Activated naive CD4-positive, alpha-beta T cell treated with anti-CD3 and anti-CD28 coated beads, Interleukin-2, amount 50 U/mL, for 24 hours (primary cell): ENCODE results near the gene CRYBA2.
A peak's percentile ranks its signal among the peaks of the same experiment; 100 is the strongest.

ENCODE experiments used
- H3K27ac Mint-ChIP-seq: one replicate; pipeline ENCODE4 v1.8.0; 2021; ENCODE audit warnings: mild to moderate bottlenecking, mixed read lengths
- H3K27me3 Mint-ChIP-seq: one replicate; pipeline ENCODE4 v1.8.0; 2021; ENCODE audit warnings: mixed read lengths
- H3K36me3 Mint-ChIP-seq: one replicate; pipeline ENCODE4 v1.8.0; 2021; ENCODE audit warnings: mixed read lengths
- H3K4me1 Mint-ChIP-seq: one replicate; pipeline ENCODE4 v1.8.0; 2021; ENCODE audit warnings: mixed read lengths
- H3K4me3 Mint-ChIP-seq: one replicate; pipeline ENCODE4 v1.8.0; 2021; ENCODE audit warnings: mild to moderate bottlenecking, mixed read lengths
- H3K9me3 Mint-ChIP-seq: one replicate; pipeline ENCODE4 v1.8.0; 2021; ENCODE audit warnings: mixed read lengths

CRYBA2 gene

DNA sequence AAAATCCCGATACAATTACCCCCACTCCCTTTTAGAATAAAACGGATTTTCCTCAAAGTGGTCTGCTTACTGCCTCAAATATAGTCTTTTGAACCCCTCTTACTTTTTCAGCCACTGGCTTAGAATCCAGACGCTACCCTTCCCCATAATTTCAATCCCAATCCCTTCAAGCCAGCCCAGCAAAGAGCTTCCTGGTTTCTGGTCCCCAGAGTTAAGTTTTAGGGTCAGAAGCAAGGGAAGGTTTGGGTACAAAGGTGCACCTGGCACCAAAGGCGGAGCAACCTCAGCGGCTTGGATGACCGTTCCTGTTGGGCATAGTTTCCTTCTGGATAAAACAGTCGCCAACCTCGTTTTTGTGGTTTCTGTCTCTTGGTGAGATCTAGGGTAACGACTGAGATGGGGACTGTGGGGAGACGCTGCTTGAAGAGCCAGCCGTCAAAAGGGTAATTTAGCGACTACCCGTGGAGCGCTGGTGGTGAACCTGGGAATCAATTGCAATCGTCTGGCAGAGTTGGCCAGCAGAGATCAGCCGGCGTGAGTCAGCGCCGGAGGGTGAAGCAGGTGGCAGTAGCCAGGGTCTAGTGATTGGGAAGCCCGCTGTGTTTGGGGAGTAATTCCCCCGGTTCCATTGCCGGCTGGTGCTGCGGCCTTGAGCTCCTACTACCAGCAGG is 9.8 kb downstream of the CRYBA2 start:
- Mint-ChIP-seq H3K27ac (no peak overlapping the region), H3K27me3 (peaks cover 45% of the 10 kb centered on the region), H3K4me1 (peaks cover 32% of the 10 kb centered on the region), H3K9me3 (no peaks in the 10 kb centered on the region), H3K36me3 (no peaks in the 10 kb centered on the region), H3K4me3 (peak overlapping the region; percentile 26)

- H3K4me1 Mint-ChIP-seq = peaks cover 32% of the 10 kb centered on the region
- H3K4me3 Mint-ChIP-seq = peak overlapping the region; percentile 69
- H3K9me3 Mint-ChIP-seq = no peaks in the 10 kb centered on the region
- H3K27me3 Mint-ChIP-seq = peaks cover 46% of the 10 kb centered on the region
- H3K27ac Mint-ChIP-seq = no peak overlapping the region
- no peaks in the 10 kb centered on the region for H3K36me3 Mint-ChIP-seq
These were observed 10.5 kb downstream of the CRYBA2 start for GRCh38 chr2:218982586-218983262.

DNA sequence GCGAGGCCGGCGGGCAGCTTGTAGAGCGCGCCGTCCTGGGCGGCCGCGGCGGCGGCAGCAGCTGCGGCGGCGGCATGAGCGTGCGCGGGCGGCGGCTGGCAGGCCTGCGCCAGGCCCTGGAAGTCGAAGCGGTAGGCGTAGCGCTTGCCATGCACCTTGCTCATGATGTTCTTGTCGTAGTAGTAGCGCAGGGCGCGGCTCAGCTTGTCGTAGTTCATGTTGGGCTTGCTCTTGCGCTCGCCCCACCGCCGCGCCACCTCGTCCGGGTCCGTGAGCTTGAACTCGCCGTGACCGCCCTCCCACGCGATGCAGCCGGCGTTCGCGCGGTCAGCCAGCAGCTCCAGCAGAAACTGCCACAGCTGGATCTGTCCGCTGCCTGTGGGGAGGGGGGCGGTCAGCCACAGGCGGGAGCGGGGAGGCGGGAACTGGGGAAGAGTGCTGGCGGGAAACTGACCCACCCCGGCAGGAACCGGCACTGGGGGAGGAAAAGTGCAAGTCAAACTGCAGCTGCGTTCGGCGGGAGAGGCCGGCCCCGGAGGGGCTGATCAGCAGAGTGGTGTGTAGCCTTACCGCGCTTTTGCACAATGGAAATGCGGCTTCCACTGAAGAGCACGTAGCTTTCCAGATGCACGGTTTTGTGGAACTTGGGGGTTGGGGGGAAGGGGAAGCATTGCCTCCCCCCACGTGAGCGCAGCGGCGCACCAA is 11.2 kb downstream of the CRYBA2 start:
- Mint-ChIP-seq H3K36me3 (no peaks in the 10 kb centered on the region), H3K9me3 (no peaks in the 10 kb centered on the region), H3K4me3 (peak overlapping the region; percentile 69), H3K27ac (no peak overlapping the region), H3K27me3 (peaks cover 42% of the 10 kb centered on the region), H3K4me1 (peaks cover 32% of the 10 kb centered on the region)

GRCh38 chr2:218981390-218981880 is 11.8 kb downstream of the CRYBA2 start:
- H3K4me3 Mint-ChIP-seq = peak overlapping the region; percentile 89
- no peak overlapping the region for H3K27ac Mint-ChIP-seq
- H3K27me3 Mint-ChIP-seq = peaks cover 38% of the 10 kb centered on the region
- peaks cover 32% of the 10 kb centered on the region for H3K4me1 Mint-ChIP-seq
- no peaks in the 10 kb centered on the region for H3K9me3 Mint-ChIP-seq
- no peaks in the 10 kb centered on the region for H3K36me3 Mint-ChIP-seq

- Mint-ChIP-seq H3K4me3 (peak overlapping the region; percentile 89), H3K27me3 (peaks cover 36% of the 10 kb centered on the region), H3K27ac (no peak overlapping the region), H3K4me1 (peaks cover 32% of the 10 kb centered on the region), H3K36me3 (no peaks in the 10 kb centered on the region), H3K9me3 (no peaks in the 10 kb centered on the region)
These were observed 12.4 kb downstream of the CRYBA2 start for GRCh38 chr2:218980735-218981389.

GRCh38 chr2:218979846-218980734 is 13.1 kb downstream of the CRYBA2 start:
- Mint-ChIP-seq H3K4me1 (peaks cover 32% of the 10 kb centered on the region), H3K9me3 (no peaks in the 10 kb centered on the region), H3K27me3 (peaks cover 36% of the 10 kb centered on the region), H3K4me3 (peak overlapping the region; percentile 84), H3K27ac (no peak overlapping the region), H3K36me3 (no peaks in the 10 kb centered on the region)

GRCh38 chr2:218975060-218975777 is 18.0 kb downstream of the CRYBA2 start:
- no peaks in the 10 kb centered on the region for H3K36me3 Mint-ChIP-seq
- peaks cover 8% of the 10 kb centered on the region for H3K4me1 Mint-ChIP-seq
- no peak overlapping the region for H3K4me3 Mint-ChIP-seq
- peaks cover 5% of the 10 kb centered on the region for H3K9me3 Mint-ChIP-seq
- H3K27me3 Mint-ChIP-seq = peaks cover 50% of the 10 kb centered on the region
- no peak overlapping the region for H3K27ac Mint-ChIP-seq

- Mint-ChIP-seq H3K27me3 (peaks cover 52% of the 10 kb centered on the region), H3K27ac (no peak overlapping the region), H3K9me3 (peaks cover 11% of the 10 kb centered on the region), H3K36me3 (no peaks in the 10 kb centered on the region), H3K4me3 (no peak overlapping the region), H3K4me1 (no peaks in the 10 kb centered on the region)
These were observed 22.3 kb downstream of the CRYBA2 start for GRCh38 chr2:218970894-218971293.

DNA sequence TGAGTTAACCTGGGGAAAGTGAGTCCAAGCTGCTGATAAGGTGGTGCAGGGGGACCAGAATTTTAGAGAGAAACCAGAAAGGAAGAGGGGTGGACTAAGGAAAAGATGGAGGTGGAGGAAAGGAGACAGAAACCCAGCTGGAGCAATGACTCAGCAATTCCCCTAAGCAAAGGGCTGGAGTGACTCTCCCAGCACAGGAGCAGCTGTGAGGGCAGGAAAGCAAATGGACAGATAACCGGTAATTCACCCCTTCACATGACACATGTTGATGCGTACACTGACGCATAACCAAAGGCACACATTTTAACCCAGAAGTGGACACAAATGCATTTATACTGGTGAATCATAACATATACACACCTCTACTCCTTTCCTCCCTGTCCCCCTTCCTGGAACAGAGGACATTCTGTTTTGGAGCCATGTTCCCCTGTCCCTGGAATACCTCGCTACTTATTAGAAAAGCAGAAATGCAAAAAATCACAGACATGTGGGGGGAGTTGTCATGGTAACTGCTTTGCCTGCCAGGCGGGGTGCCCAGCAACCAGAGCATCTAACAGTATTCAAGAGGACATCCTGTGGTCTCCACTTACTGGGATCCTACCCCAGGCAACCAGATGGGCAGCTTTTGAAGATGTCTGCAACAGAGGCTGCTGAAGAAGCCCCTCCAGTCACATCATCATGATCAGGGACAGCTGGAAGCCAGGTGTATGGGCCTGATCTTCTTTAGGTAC is 29.0 kb downstream of the CRYBA2 start:
- Mint-ChIP-seq H3K4me1 (peaks cover 10% of the 10 kb centered on the region), H3K27me3 (peaks cover 51% of the 10 kb centered on the region), H3K9me3 (no peaks in the 10 kb centered on the region), H3K27ac (no peak overlapping the region), H3K36me3 (peaks cover 1% of the 10 kb centered on the region), H3K4me3 (no peak overlapping the region)

- Mint-ChIP-seq H3K27me3 (peaks cover 53% of the 10 kb centered on the region), H3K4me1 (peaks cover 13% of the 10 kb centered on the region), H3K27ac (no peak overlapping the region), H3K36me3 (peaks cover 1% of the 10 kb centered on the region), H3K4me3 (no peak overlapping the region), H3K9me3 (no peaks in the 10 kb centered on the region)
These were observed 29.6 kb downstream of the CRYBA2 start for GRCh38 chr2:218963601-218964000.

- Mint-ChIP-seq H3K27ac (no peak overlapping the region), H3K36me3 (peaks cover 1% of the 10 kb centered on the region), H3K27me3 (peaks cover 57% of the 10 kb centered on the region), H3K9me3 (no peaks in the 10 kb centered on the region), H3K4me1 (peaks cover 13% of the 10 kb centered on the region), H3K4me3 (no peak overlapping the region)
These were observed 30.2 kb downstream of the CRYBA2 start for GRCh38 chr2:218962859-218963492.

DNA sequence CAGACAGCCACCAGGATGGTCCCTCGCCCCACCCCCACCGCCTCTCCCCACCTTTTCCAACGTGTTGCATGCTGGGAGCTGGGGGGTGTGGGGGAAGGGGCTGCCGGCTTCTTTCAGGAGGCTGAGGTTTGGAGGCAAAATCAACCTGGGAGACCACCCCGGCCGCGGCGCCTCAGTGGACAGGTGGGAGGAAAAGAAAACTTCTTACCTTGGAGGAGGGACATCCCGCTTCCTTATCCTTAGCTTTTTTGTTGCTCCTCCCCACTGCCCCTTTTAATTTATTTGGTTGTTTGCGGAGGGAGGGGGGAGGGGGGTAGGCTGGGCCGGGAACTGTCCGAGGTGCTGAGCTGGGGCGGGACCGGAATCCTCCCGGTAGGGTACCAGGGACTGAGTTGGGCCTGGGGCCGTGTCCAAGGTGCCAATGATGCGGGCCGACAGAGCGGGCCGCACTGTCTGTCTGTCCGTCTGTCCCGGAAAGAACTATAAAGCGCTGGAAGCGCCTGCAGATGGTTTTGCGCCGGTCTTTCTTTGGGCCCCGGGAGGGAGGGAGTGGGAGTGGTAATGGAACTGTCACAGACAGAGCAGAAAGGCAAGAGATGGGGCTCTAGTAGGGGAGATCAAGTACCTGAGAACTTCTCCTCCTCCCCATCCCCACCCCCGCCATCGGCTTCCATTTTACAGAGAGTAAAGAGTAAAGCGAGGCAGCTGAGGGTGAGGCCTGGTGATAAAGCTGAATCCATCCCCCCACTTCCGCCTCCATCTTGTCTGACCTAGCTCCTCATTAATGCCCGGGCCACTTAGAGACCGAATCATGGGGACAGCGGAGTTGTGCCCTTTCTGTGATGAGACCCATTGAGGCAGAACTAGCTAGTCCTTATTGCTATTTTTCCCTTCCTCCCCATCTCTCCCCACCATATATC is 31.3 kb downstream of the CRYBA2 start:
- Mint-ChIP-seq H3K4me3 (no peak overlapping the region), H3K9me3 (no peaks in the 10 kb centered on the region), H3K27ac (peak overlapping the region; percentile 83), H3K4me1 (peaks cover 13% of the 10 kb centered on the region), H3K36me3 (peaks cover 1% of the 10 kb centered on the region), H3K27me3 (peaks cover 62% of the 10 kb centered on the region)
